HG02981 (cell line): Measurements from ENCODE around the gene ANKRD44.

Source experiments
- ATAC-seq: cut with Tn5 transposase; IDR thresholded peaks from one replicate; pipeline ENCODE4 v1.9.1; 2021; ENCODE audit warnings: mild to moderate bottlenecking, moderate library complexity; ENCODE audit not compliant: unreplicated experiment

The ANKRD44 gene

GRCh38 chr2:197322724-197323720, 12.4 kb upstream of the ANKRD44 start:
- peak; percentile 29 for ATAC-seq

- no peak for ATAC-seq
These were observed 11.6 kb upstream of the ANKRD44 start for GRCh38 chr2:197322143-197322542.

- no peak for ATAC-seq
These were observed 4.8 kb upstream of the ANKRD44 start for GRCh38 chr2:197315371-197315770.

DNA sequence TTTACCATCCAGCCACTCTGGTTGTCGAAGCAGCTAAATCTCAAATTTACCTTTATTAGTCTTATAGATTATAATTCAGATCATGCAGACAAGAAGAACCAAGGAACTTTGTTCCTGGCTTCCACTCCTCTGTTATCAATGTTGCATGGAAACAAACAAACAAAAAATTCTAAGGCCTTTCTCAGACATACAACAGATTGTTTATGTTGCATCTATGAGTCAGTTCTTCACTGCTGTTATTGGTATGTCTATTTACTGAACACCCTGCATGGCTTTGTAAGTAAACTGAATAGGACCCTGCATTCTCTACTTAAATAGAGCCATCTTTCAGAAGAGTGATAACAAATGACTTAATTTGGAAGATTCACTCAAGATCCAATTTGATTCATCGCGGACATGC, 1.6 kb upstream of the ANKRD44 start:
- ATAC-seq = no peak

DNA sequence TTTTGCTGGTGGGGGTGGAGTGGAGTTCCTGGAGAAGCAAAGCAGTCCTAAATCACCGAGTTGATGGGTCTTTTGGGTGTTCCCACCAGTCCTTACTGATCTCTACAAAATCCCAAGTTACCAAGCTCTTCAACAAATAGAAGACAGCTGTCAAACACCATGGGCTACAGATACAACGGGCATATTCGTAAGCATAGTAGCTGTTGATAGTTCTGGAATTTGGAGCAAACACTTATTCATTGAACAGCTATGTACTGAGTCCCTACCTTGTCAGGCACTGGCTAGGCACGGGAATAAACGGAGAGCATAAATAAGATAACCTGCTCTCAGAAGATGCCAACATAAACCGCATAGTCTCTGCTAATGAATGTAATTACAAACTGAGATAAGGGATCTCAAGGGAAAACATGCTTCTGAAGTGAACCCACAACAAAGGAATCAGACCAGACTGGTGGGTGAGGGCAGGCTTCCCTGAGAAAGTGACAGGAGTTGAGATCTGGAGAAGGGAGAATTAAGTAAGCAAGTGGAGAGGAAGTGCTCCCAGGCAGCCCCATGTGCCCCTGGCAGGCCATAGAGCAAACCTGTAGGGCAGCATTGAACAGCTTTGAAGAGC, 947 bp upstream of the ANKRD44 start:
- no peak for ATAC-seq

GRCh38 chr2:197310987-197311420, 424 bp upstream of the ANKRD44 start:
- ATAC-seq = no peak

GRCh38 chr2:197309691-197310231, 819 bp downstream of the ANKRD44 start:
- peak; percentile 4 for ATAC-seq

GRCh38 chr2:197308996-197309690, 1.4 kb downstream of the ANKRD44 start:
- ATAC-seq = no peak

GRCh38 chr2:197308585-197308984, 2.0 kb downstream of the ANKRD44 start:
- ATAC-seq = no peak

GRCh38 chr2:197307933-197308521, 2.6 kb downstream of the ANKRD44 start:
- peak; percentile 18 for ATAC-seq

DNA sequence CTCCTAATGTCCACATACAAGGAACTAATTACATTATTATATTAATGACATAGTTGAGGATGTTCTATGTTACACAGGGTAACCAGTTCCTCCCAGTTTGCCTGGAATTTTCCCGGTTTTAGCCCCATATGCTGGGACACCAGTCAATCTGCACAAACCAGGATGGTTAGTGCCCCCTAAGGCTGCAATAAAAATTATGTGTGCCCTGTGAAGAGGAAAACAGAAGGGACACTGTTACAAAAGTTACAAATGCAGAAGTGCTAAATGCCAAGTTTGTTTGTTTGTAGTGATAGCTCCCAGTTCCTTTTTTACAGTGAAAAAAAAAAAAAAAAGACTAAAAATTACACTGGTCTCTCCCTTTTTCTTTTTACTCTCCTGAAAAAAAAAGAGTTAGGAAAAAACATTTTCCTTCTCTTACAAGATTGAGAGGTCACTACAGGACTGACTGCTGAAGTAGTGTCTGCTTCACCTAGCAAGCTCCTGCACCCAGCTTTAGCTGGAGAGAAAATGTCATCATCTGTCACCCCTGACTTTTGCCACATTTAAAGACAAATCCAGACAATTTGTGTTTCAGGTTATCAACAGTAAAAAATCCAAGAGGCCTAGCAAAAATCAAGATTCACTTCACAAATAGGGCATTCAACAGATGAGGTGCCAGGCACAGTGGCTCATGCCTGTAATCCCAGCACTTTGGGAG, 3.2 kb downstream of the ANKRD44 start:
- no peak for ATAC-seq

GRCh38 chr2:197306696-197307040, 3.9 kb downstream of the ANKRD44 start:
- no peak for ATAC-seq

GRCh38 chr2:197306024-197306695, 4.4 kb downstream of the ANKRD44 start:
- ATAC-seq = no peak

DNA sequence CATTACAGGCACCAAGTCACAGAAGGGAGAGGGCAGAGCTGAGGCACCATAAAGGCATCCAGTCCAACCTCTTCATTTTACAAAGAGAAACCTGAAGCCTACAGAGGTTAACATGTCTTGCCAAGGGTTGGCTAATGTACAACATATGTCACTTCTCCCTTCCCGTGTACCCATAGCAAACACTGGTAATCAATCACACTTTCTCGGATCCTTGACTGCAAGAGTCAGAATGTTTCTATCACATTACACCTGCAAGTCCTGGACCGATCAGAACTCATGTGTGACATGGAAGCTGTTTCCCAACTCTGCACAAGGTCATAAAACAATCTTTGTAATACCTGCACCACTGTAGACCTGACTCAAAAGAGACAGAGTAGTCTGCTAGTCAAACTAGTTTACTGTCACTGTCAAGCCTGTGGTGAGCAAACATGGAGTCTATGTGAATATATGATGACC, 6.0 kb downstream of the ANKRD44 start:
- peak; percentile 42 for ATAC-seq

DNA sequence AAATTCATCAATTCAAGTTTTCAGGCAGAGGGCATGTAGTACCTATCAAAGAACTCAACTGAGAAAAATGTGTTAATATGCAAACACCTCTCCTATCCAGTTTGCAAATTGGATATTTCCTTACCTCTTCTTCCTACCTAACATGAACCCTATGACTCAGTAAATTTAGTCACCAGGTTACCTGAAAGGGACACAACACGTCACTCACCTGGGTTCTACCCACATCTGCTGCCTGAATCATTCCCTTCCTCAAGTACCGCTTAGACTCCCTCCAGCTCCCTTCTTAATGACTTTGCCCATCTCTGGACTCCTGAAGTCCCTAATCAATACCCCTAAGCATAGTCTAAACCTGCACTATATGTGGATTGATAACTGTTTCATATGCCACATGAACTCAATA, 10.4 kb downstream of the ANKRD44 start:
- no peak for ATAC-seq

GRCh38 chr2:197298609-197299008, 12.0 kb downstream of the ANKRD44 start:
- ATAC-seq = no peak

DNA sequence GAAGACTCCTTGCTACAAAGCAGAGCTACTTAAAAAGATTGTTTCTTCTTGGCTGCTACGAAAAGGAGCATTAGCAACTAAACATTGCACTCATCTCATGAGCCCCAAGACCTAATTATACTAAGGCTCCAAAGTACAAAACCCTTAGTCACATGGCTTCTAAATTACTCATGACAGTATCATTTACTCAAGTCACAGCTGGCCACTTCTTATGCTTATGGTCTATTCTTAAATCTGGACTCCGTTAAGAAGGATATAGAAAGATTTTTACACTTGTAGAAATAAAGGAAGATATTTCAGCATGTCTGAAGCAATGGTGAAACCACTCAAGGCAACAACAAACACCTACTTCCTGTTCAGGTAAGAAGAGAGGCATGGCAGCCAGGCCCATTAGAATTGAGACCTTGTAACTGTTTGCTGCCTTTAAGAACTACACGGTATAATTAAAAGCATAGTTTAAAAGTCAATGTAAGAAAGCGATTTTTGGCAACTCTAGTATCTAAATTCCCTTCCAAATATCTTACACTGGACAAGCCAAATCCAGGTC, 12.7 kb downstream of the ANKRD44 start:
- peak; percentile 34 for ATAC-seq

DNA sequence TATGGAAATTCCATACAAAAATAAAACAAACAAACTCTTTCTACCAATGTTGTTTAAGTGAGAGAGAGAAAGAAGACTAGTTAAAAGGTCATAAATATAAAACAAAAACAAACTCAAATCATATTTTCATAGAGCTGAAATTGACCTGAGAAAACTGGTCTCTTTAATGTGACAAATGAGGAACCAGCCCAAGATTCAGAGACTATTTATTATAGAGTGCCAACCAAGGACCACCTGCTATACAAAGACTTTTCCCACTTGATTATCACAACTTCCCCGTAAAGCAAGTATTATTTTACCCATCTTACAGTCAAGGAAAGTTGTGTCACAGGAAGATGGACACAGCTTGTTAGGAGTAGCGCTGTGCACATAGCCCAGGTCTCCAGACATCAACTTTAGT, 13.3 kb downstream of the ANKRD44 start:
- ATAC-seq = no peak

DNA sequence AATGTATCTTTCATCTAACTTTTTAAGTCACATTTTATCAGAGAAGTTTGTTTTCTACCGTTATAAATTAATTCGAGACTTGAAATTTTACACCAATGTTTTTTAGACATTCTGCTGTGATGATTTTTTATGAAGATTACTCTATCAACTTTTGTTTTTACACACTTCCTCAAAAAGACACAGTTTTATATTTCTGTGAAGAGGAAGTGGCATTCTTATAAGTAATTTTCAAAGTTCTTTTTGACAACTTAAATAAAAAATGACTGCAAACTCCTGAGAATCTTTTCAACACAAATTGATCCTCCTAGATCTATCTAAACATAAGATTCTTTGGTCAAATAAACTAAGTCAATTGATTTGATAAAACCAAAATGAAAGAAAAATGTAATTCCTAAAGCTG, 13.7 kb downstream of the ANKRD44 start:
- no peak for ATAC-seq
